AG08395 (cell line): ENCODE results near the gene CIPC.

ENCODE experiments used
- DNase-seq: peaks from one replicate; pipeline ENCODE4 v3.0.0; 2012; ENCODE audit warnings: mixed read lengths, low spot score

The CIPC gene

DNA sequence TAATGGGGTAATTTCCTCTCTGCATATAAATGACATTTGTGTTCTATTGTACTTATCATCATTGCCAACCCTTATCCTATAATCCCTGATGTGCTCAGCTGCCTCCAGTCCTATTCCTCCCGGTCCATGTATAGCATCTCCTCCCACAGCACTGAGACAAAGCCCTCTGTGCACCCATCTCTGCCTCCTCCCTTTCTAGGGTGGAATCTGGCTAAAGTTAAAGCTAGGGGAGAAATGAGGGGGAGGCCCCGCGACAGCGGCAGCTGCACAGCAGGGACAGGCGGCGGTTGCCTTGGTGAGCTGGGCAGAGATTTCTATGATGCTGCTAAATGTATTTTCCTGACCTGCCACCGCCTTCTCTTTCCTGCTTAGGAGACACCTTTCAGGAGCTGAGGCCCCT lies 56.4 kb downstream of the CIPC start:
- DNase-seq = no peak

- no peak for DNase-seq
Observed at GRCh38 chr14:77155083-77155482, 57.0 kb downstream of the CIPC start.

- no peak for DNase-seq
Observed at GRCh38 chr14:77157740-77158139, 59.7 kb downstream of the CIPC start.

DNA sequence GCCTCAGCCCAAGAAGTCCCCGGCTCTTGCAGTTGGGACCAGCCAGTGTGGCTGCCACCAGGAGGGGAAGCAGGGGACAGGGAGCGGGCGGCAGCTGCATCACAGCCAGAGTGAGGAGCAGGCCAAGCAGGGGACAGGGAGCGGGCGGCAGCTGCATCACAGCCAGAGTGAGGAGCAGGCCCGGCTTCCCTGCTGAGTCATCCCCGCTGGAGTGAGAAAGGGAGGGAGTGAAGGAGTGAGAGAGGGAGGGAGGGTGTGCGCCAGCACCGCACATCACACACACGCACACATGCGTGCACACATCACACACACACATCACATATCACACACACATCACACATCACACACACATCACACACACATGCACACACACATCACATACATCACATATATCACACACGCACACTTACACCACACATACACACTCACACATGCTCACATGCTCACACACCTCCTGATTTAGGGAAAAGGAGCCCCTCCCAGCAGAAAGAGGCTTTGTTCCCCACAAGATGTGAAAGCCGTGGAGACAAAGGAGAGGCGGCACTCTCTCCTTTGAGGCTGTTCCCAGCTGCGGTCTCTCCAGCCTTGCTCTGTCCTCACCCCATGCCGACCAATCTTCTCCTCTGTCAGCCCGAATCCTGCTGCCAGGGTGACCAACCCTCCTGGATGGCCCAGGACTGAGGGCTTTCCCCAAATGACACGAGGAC lies 60.3 kb downstream of the CIPC start:
- DNase-seq = peak; percentile 84

- DNase-seq = no peak
Observed at GRCh38 chr14:77158882-77159255, 60.8 kb downstream of the CIPC start.

- no peak for DNase-seq
Observed at GRCh38 chr14:77161011-77161410, 63.0 kb downstream of the CIPC start.
